Measurements from ENCODE around the gene C20orf204.

C20orf204 gene

GRCh38 chr20:64064145-64064698, 28.2 kb downstream of the C20orf204 start:
- peaks cover 0 to 2% (median 0%) of the 10 kb centered on the region in 5 donors for H3K36me3 ChIP-seq (ENCODE audit: control insufficient read depth in 5 of 5, insufficient read depth in 5 of 5, low read length in 5 of 5)
- H3K27me3 ChIP-seq (ENCODE audit: control insufficient read depth in 5 of 5, insufficient read depth in 4 of 5, low read length in 5 of 5), result peaks cover 0 to 6% (median 0%) of the 10 kb centered on the region in 5 donors
- no peaks in the 10 kb centered on the region for H3K9me3 ChIP-seq (ENCODE audit: control insufficient read depth in 5 of 5, low read length in 5 of 5)
- H3K27ac ChIP-seq (ENCODE audit: low read depth, low read length), result no peak overlapping the region
- peak overlapping the region; percentile 58 to 85 (median 76) for H3K4me3 ChIP-seq (ENCODE audit: low read depth in 1 of 5, low read length in 5 of 5)
- peak overlapping the region in 4 of 5 donors; percentile 53 to 79 (median 76) for H3K9ac ChIP-seq (ENCODE audit: low read length in 5 of 5)
- H3K4me1 ChIP-seq (ENCODE audit: control insufficient read depth in 5 of 5, insufficient read depth in 5 of 5, low read length in 5 of 5), result peaks cover 2 to 39% (median 23%) of the 10 kb centered on the region in 5 donors

- H3K9me3 ChIP-seq (ENCODE audit: control insufficient read depth in 5 of 5, low read length in 5 of 5), result no peaks in the 10 kb centered on the region
These were observed 29.3 kb downstream of the C20orf204 start for GRCh38 chr20:64065062-64065973.

GRCh38 chr20:64065974-64066343, 30.0 kb downstream of the C20orf204 start:
- Histone ChIP-seq H3K27ac (ENCODE audit: low read depth, low read length) (no peak overlapping the region), H3K27me3 (ENCODE audit: control insufficient read depth in 5 of 5, insufficient read depth in 4 of 5, low read length in 5 of 5) (peaks cover 0 to 6% (median 0%) of the 10 kb centered on the region in 5 donors), H3K9me3 (ENCODE audit: control insufficient read depth in 5 of 5, low read length in 5 of 5) (no peaks in the 10 kb centered on the region), H3K4me1 (ENCODE audit: control insufficient read depth in 5 of 5, insufficient read depth in 5 of 5, low read length in 5 of 5) (peaks cover 2 to 46% (median 23%) of the 10 kb centered on the region in 5 donors), H3K9ac (ENCODE audit: low read length in 5 of 5) (no peak overlapping the region), H3K4me3 (ENCODE audit: low read depth in 1 of 5, low read length in 5 of 5) (no peak overlapping the region), H3K36me3 (ENCODE audit: control insufficient read depth in 5 of 5, insufficient read depth in 5 of 5, low read length in 5 of 5) (peaks cover 0 to 3% (median 0%) of the 10 kb centered on the region in 5 donors)

More at GRCh38 chr20:64065062-64065973, 29.3 kb downstream of the C20orf204 start:
- Histone ChIP-seq H3K27me3 (ENCODE audit: control insufficient read depth in 5 of 5, insufficient read depth in 4 of 5, low read length in 5 of 5) (peaks cover 0 to 6% (median 0%) of the 10 kb centered on the region in 5 donors), H3K36me3 (ENCODE audit: control insufficient read depth in 5 of 5, insufficient read depth in 5 of 5, low read length in 5 of 5) (peaks cover 0 to 2% (median 0%) of the 10 kb centered on the region in 5 donors), H3K4me3 (ENCODE audit: low read depth in 1 of 5, low read length in 5 of 5) (no peak overlapping the region), H3K27ac (ENCODE audit: low read depth, low read length) (no peak overlapping the region), H3K9ac (ENCODE audit: low read length in 5 of 5) (no peak overlapping the region), H3K4me1 (ENCODE audit: control insufficient read depth in 5 of 5, insufficient read depth in 5 of 5, low read length in 5 of 5) (peaks cover 2 to 46% (median 23%) of the 10 kb centered on the region in 5 donors)

- Histone ChIP-seq H3K27ac (ENCODE audit: low read depth, low read length) (no peak overlapping the region), H3K9me3 (ENCODE audit: control insufficient read depth in 5 of 5, low read length in 5 of 5) (no peaks in the 10 kb centered on the region), H3K27me3 (ENCODE audit: control insufficient read depth in 5 of 5, insufficient read depth in 4 of 5, low read length in 5 of 5) (peaks cover 0 to 6% (median 0%) of the 10 kb centered on the region in 5 donors), H3K36me3 (ENCODE audit: control insufficient read depth in 5 of 5, insufficient read depth in 5 of 5, low read length in 5 of 5) (peaks cover 0 to 5% (median 4%) of the 10 kb centered on the region in 5 donors), H3K4me3 (ENCODE audit: low read depth in 1 of 5, low read length in 5 of 5) (no peak overlapping the region), H3K4me1 (ENCODE audit: control insufficient read depth in 5 of 5, insufficient read depth in 5 of 5, low read length in 5 of 5) (peaks cover 2 to 45% (median 22%) of the 10 kb centered on the region in 5 donors), H3K9ac (ENCODE audit: low read length in 5 of 5) (no peak overlapping the region)
These were observed 31.1 kb downstream of the C20orf204 start for GRCh38 chr20:64067005-64067632.

- Histone ChIP-seq H3K27me3 (ENCODE audit: control insufficient read depth in 5 of 5, insufficient read depth in 4 of 5, low read length in 5 of 5) (peaks cover 0 to 6% (median 0%) of the 10 kb centered on the region in 5 donors), H3K36me3 (ENCODE audit: control insufficient read depth in 5 of 5, insufficient read depth in 5 of 5, low read length in 5 of 5) (peaks cover 0 to 12% (median 10%) of the 10 kb centered on the region in 5 donors), H3K4me1 (ENCODE audit: control insufficient read depth in 5 of 5, insufficient read depth in 5 of 5, low read length in 5 of 5) (peaks cover 0 to 38% (median 15%) of the 10 kb centered on the region in 5 donors), H3K4me3 (ENCODE audit: low read depth in 1 of 5, low read length in 5 of 5) (no peak overlapping the region), H3K9ac (ENCODE audit: low read length in 5 of 5) (no peak overlapping the region), H3K9me3 (ENCODE audit: control insufficient read depth in 5 of 5, low read length in 5 of 5) (no peaks in the 10 kb centered on the region), H3K27ac (ENCODE audit: low read depth, low read length) (no peak overlapping the region)
These were observed 31.8 kb downstream of the C20orf204 start for GRCh38 chr20:64067733-64068307.

GRCh38 chr20:64068386-64069208, 32.6 kb downstream of the C20orf204 start:
- Histone ChIP-seq H3K36me3 (ENCODE audit: control insufficient read depth in 5 of 5, insufficient read depth in 5 of 5, low read length in 5 of 5) (peaks cover 0 to 20% (median 13%) of the 10 kb centered on the region in 5 donors), H3K27ac (ENCODE audit: low read depth, low read length) (no peak overlapping the region), H3K27me3 (ENCODE audit: control insufficient read depth in 5 of 5, insufficient read depth in 4 of 5, low read length in 5 of 5) (peaks cover 0 to 6% (median 0%) of the 10 kb centered on the region in 5 donors), H3K4me3 (ENCODE audit: low read depth in 1 of 5, low read length in 5 of 5) (no peak overlapping the region), H3K9ac (ENCODE audit: low read length in 5 of 5) (no peak overlapping the region), H3K4me1 (ENCODE audit: control insufficient read depth in 5 of 5, insufficient read depth in 5 of 5, low read length in 5 of 5) (peaks cover 0 to 34% (median 11%) of the 10 kb centered on the region in 5 donors), H3K9me3 (ENCODE audit: control insufficient read depth in 5 of 5, low read length in 5 of 5) (no peaks in the 10 kb centered on the region)

- H3K27me3 ChIP-seq (ENCODE audit: control insufficient read depth in 5 of 5, insufficient read depth in 4 of 5, low read length in 5 of 5), result peaks cover 0 to 6% (median 0%) of the 10 kb centered on the region in 5 donors
- peaks cover 0 to 28% (median 5%) of the 10 kb centered on the region in 5 donors for H3K4me1 ChIP-seq (ENCODE audit: control insufficient read depth in 5 of 5, insufficient read depth in 5 of 5, low read length in 5 of 5)
- H3K27ac ChIP-seq (ENCODE audit: low read depth, low read length), result no peak overlapping the region
- H3K9ac ChIP-seq (ENCODE audit: low read length in 5 of 5), result no peak overlapping the region
- no peaks in the 10 kb centered on the region for H3K9me3 ChIP-seq (ENCODE audit: control insufficient read depth in 5 of 5, low read length in 5 of 5)
- H3K36me3 ChIP-seq (ENCODE audit: control insufficient read depth in 5 of 5, insufficient read depth in 5 of 5, low read length in 5 of 5), result peaks cover 0 to 26% (median 18%) of the 10 kb centered on the region in 5 donors
- H3K4me3 ChIP-seq (ENCODE audit: low read depth in 1 of 5, low read length in 5 of 5), result no peak overlapping the region
These were observed 33.2 kb downstream of the C20orf204 start for GRCh38 chr20:64069209-64069613.

- Histone ChIP-seq H3K27me3 (ENCODE audit: control insufficient read depth in 5 of 5, insufficient read depth in 4 of 5, low read length in 5 of 5) (peaks cover 0 to 6% (median 0%) of the 10 kb centered on the region in 5 donors), H3K9me3 (ENCODE audit: control insufficient read depth in 5 of 5, low read length in 5 of 5) (no peaks in the 10 kb centered on the region), H3K36me3 (ENCODE audit: control insufficient read depth in 5 of 5, insufficient read depth in 5 of 5, low read length in 5 of 5) (peaks cover 0 to 31% (median 18%) of the 10 kb centered on the region in 5 donors), H3K4me1 (ENCODE audit: control insufficient read depth in 5 of 5, insufficient read depth in 5 of 5, low read length in 5 of 5) (peaks cover 0 to 24% (median under 1%) of the 10 kb centered on the region in 5 donors), H3K27ac (ENCODE audit: low read depth, low read length) (no peak overlapping the region), H3K9ac (ENCODE audit: low read length in 5 of 5) (no peak overlapping the region), H3K4me3 (ENCODE audit: low read depth in 1 of 5, low read length in 5 of 5) (no peak overlapping the region)
These were observed 33.7 kb downstream of the C20orf204 start for GRCh38 chr20:64069614-64070243.
